Measurements from ENCODE around the gene NFKB2. TPM values are rescaled to one million over a fixed set of nuclear protein-coding genes. Genes with fewer than 3 reads are reported as not detected.
A peak's percentile ranks its signal among the peaks of the same experiment; 100 is the strongest.

Gene NFKB2
- total and polyA plus RNA-seq, 2 of the 4 experiments (the other 2 are of a cell fraction), result 16.1 to 32.3 TPM

DNA sequence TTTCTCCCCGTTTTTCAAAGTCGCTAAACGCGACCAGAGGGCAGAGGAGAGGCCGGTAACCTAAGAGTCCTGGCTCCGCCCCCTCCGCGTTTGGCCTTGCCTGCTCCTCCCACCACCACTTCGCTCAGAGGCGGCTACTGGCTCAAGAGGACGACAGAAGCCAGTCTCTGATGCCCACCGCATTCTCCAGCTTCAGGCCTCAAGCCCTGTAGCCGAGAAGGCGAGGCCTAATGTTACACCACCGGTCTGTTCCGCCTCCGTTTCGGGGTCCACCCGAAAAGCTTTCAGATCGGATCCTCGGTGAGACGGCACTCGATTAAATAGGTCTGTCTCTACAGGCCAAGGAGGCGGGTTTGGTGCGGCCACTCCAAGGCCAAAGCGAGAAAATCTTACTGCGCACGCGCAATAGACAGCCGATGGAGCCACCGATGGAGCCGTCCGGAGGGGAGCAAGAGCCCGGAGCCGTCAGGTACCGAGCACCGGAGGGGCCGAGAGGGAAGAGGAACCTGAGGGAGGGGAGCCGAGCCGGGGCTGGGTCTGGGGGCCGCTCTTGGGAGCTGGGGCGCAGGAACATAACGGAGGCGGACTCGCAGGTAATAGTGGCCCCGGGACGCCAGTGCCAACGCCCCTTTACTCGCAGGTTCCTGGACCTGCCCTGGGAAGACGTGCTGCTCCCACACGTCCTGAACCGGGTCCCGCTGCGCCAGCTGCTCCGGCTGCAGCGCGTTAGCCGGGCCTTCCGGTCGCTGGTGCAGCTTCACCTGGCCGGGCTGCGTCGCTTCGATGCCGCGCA, 25.4 kb downstream of the NFKB2 start, which contains the start of gene FBXL15 (continued):
- TF ChIP-seq MAZ (IDR thresholded peaks at IDR 0.05; ENCODE audit: borderline replicate concordance, low read depth, low read length), result peak; percentile 68; the same call in 1 of the 2 replicates

DNA sequence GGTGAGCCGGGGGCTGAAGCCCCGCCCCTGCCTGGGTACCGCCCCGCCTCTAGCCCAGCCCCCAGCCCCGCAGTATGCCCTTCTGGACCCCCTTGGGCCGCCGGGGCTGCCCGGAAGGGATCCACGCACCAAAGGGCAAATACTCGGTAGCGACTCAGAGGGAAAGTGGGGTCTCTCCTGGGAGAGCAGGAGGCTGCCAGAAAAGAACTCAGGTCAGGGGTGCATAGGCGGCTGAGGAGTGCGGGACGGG, 25.9 kb downstream of the NFKB2 start:
- H3K4me2 ChIP-seq (ENCODE audit: low read depth, low read length), result peak overlapping the region; percentile 89
- dilution Hi-C loops (cut with HindIII; ENCODE audit: low sequenced_read_pairs, unreplicated experiment), result no loop called here
- H3K9me1 ChIP-seq (ENCODE audit: insufficient read depth, low read length), result peaks cover 9% of the 10 kb centered on the region; the same call in 1 of the 2 replicates
- H3K4me1 ChIP-seq (ENCODE audit: control insufficient read depth, insufficient read depth, low read length), result peaks cover 9% of the 10 kb centered on the region
- peaks cover 6% of the 10 kb centered on the region; the same call in 1 of the 2 replicates for H3K36me3 ChIP-seq (ENCODE audit: control insufficient read depth, insufficient read depth, low read length)
- peaks cover 0 to 33% of the 10 kb centered on the region in 2 experiments; a peak in 2 of 4 replicates for H3K79me1 ChIP-seq (ENCODE audit: low read depth in 1 of 2, low read length in 2 of 2)
- H2AFZ ChIP-seq (replicated peaks; ENCODE audit: low read length, poor library complexity), result peak overlapping the region; percentile 99
- peak overlapping the region; percentile 55 for H3K4me3 ChIP-seq (ENCODE audit: insufficient read depth, low read depth, low read length)
- no peak overlapping the region for H3K56ac ChIP-seq (ENCODE audit: extremely low read depth, insufficient read depth, low read length)
- H2AK9ac ChIP-seq (replicated peaks; ENCODE audit: low read depth, low read length, poor library complexity), result peak overlapping the region; percentile 88
- H4K8ac ChIP-seq (ENCODE audit: low read depth in 2 of 2, low read length in 2 of 2), result peak overlapping the region; percentile 81 to 93; a peak in 2 of 4 replicates
- peak overlapping the region; percentile 63; the same call in 1 of the 2 replicates for H3K27ac ChIP-seq (ENCODE audit: insufficient read depth, low read length)
- peak overlapping the region; percentile 51; the same call in 1 of the 2 replicates for H3K4ac ChIP-seq (ENCODE audit: low read depth, low read length)
- H2BK120ac ChIP-seq (ENCODE audit: low read depth, low read length), result no peak overlapping the region
- H3K9ac ChIP-seq (ENCODE audit: low read depth, low read length), result peak overlapping the region; percentile 69
- CTCF ChIA-PET, result interaction anchor here (0.7 to 1.2 kb wide), 2 partner anchors 162 to 310 kb away, joined by 3 read pairs; no protein-coding TSS in a partner anchor
- peak overlapping the region; percentile 43; the same call in 1 of the 2 replicates for H2AK5ac ChIP-seq (ENCODE audit: low read depth, low read length)
- H4K5ac ChIP-seq (ENCODE audit: low read depth, low read length), result no peak overlapping the region; the same call in 1 of the 2 replicates
- no peaks in the 10 kb centered on the region for H3K9me3 ChIP-seq (ENCODE audit: control insufficient read depth, insufficient read depth, low read length)
- POLR2A ChIA-PET (ENCODE audit: unreplicated experiment), result interaction anchor here (0.8 kb wide), 1 partner anchor 11 kb away, joined by 17 read pairs; the partner anchor contains the start of gene CUEDC2
- DNase-seq (no peak), ATAC-seq (ENCODE audit: low read depth) (no peak)
- no peaks in the 10 kb centered on the region for H4K20me1 ChIP-seq (ENCODE audit: insufficient read depth, low read length)
- peaks cover 13% of the 10 kb centered on the region; the same call in 1 of the 2 replicates for H3K27me3 ChIP-seq (ENCODE audit: control insufficient read depth, insufficient read depth, low read length)
- no peak overlapping the region for H3K23ac ChIP-seq (ENCODE audit: low read depth, low read length)
- H2BK20ac ChIP-seq (ENCODE audit: low read depth, low read length), result no peak overlapping the region
- no TSS peak for BruUV-seq (replicated peaks)
- peak overlapping the region; percentile 58 for H2BK5ac ChIP-seq (ENCODE audit: low read depth, low read length, poor library complexity, severe bottlenecking)
- 1% methylated on average over 12 of the region's 14 CpGs; no CpG with 5 or more reads in 1 of the 2 experiments for WGBS, 2 experiments (ENCODE audit: extremely low coverage in 2 of 2, insufficient read length in 1 of 2)
- H3K14ac ChIP-seq (replicated peaks; ENCODE audit: low read depth, low read length), result no peak overlapping the region
- H2BK15ac ChIP-seq (ENCODE audit: low read depth, low read length), result no peak overlapping the region
- H3K18ac ChIP-seq (ENCODE audit: low read depth, low read length), result no peak overlapping the region
- in situ Hi-C loops (cut with MboI; ENCODE audit: low sequenced_read_pairs), result no loop called here
- intact Hi-C loops (cut with micrococcal nuclease), result loop anchor here (1.0 kb wide), 2 partner anchors 27 to 58 kb away; no protein-coding TSS in a partner anchor
- no peak overlapping the region for H4K91ac ChIP-seq (ENCODE audit: insufficient read depth, low read depth, low read length)
- TF ChIP-seq, protein P1, sequence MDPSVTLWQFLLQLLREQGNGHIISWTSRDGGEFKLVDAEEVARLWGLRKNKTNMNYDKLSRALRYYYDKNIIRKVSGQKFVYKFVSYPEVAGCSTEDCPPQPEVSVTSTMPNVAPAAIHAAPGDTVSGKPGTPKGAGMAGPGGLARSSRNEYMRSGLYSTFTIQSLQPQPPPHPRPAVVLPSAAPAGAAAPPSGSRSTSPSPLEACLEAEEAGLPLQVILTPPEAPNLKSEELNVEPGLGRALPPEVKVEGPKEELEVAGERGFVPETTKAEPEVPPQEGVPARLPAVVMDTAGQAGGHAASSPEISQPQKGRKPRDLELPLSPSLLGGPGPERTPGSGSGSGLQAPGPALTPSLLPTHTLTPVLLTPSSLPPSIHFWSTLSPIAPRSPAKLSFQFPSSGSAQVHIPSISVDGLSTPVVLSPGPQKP (IDR thresholded peaks at IDR 0.05; ENCODE audit: borderline replicate concordance, low read depth, low read length), result no peak
- TF ChIP-seq NFE2L2 (IDR thresholded peaks at IDR 0.05; ENCODE audit: low read depth, low read length) (no peak), CHD1 (IDR thresholded peaks at IDR 0.05; ENCODE audit: low read depth, low read length) (no peak), SMC3 (IDR thresholded peaks at IDR 0.05; ENCODE audit: low read depth, low read length) (no peak), MXI1 (IDR thresholded peaks at IDR 0.05; ENCODE audit: borderline replicate concordance, low read depth, low read length) (no peak), FOS (IDR thresholded peaks at IDR 0.05; ENCODE audit: low read depth, low read length) (no peak), CEBPB (IDR thresholded peaks at IDR 0.05; ENCODE audit: low read depth, low read length) (no peak), RFX5 (IDR thresholded peaks at IDR 0.05; ENCODE audit: low read depth, low read length) (no peak), POLR2A (IDR thresholded peaks at IDR 0.05; ENCODE audit: low read depth, low read length) (no peak), MAZ (IDR thresholded peaks at IDR 0.05; ENCODE audit: borderline replicate concordance, low read depth, low read length) (no peak), BHLHE40 (IDR thresholded peaks at IDR 0.05; ENCODE audit: low read depth, low read length) (no peak)
- TF ChIP-seq, protein P2, sequence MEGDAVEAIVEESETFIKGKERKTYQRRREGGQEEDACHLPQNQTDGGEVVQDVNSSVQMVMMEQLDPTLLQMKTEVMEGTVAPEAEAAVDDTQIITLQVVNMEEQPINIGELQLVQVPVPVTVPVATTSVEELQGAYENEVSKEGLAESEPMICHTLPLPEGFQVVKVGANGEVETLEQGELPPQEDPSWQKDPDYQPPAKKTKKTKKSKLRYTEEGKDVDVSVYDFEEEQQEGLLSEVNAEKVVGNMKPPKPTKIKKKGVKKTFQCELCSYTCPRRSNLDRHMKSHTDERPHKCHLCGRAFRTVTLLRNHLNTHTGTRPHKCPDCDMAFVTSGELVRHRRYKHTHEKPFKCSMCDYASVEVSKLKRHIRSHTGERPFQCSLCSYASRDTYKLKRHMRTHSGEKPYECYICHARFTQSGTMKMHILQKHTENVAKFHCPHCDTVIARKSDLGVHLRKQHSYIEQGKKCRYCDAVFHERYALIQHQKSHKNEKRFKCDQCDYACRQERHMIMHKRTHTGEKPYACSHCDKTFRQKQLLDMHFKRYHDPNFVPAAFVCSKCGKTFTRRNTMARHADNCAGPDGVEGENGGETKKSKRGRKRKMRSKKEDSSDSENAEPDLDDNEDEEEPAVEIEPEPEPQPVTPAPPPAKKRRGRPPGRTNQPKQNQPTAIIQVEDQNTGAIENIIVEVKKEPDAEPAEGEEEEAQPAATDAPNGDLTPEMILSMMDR (conservative IDR thresholded peaks at IDR 0.05; ENCODE audit: low read depth, low read length), result no peak

Measured in IMR-90 (cell line).